ENCODE data around the gene FBLN5. TPM values are rescaled to one million over a fixed set of nuclear protein-coding genes. Genes with fewer than 3 reads are reported as not detected.

Gene FBLN5
- total and polyA plus RNA-seq, 9 of the 15 experiments (the other 6 are each of a cell fraction or from before 2014, with no cell fraction given), result 0.11 to 0.22 TPM; not detected in 7

GRCh38 chr14:91866511-91867295 lies 80.8 kb downstream of the FBLN5 start:
- intact Hi-C loops (cut with micrococcal nuclease) (no loop called here), in situ Hi-C loops (cut with MboI) (no loop called here)
- no peak overlapping the region for H3K4me3 ChIP-seq
- 3% methylated on average over 6 of the region's 6 CpGs for WGBS (ENCODE audit: insufficient coverage, low coverage, missing lambda C conversion rate)
- H4K20me1 ChIP-seq (replicated peaks; ENCODE audit: control insufficient read depth, insufficient read depth, low read length), result no peaks in the 10 kb centered on the region
- no peaks in the 10 kb centered on the region for H3K79me2 ChIP-seq (ENCODE audit: control insufficient read depth, insufficient read depth, low read length)
- no peak overlapping the region for H3K4me2 ChIP-seq (ENCODE audit: insufficient read depth, low read length)
- no peak overlapping the region for H3K27ac ChIP-seq (ENCODE audit: extremely low read depth, low read depth, low read length)
- no peaks in the 10 kb centered on the region for H3K9me3 ChIP-seq (replicated peaks; ENCODE audit: control insufficient read depth, insufficient read depth, low read depth, low read length)
- ChIA-PET POLR2A (no interaction called here), CTCF (ENCODE audit: low intra/inter-chr PET ratio) (no interaction called here)
- no peaks in the 10 kb centered on the region; a peak in 1 of 5 replicates for H3K27me3 ChIP-seq (ENCODE audit: control insufficient read depth in 2 of 2, insufficient read depth in 2 of 2, low read length in 2 of 2)
- no peak overlapping the region for H2AFZ ChIP-seq (ENCODE audit: low read depth, low read length)
- no TSS peak for BruUV-seq (replicated peaks)
- no peaks in the 10 kb centered on the region for H3K36me3 ChIP-seq (ENCODE audit: control insufficient read depth, insufficient read depth, low read length)
- H3K9ac ChIP-seq (ENCODE audit: insufficient read depth in 1 of 2, low read depth in 2 of 2, low read length in 2 of 2), result no peak overlapping the region
- DNase-seq (ENCODE audit: extremely low read depth in 1 of 4, low spot score in 3 of 4) (no peak), FAIRE-seq (no peak), ATAC-seq (no peak)
- H3K4me1 ChIP-seq (replicated peaks in 1 of 2; ENCODE audit: control insufficient read depth in 2 of 2, insufficient read depth in 2 of 2, low read length in 2 of 2), result no peaks in the 10 kb centered on the region
- H3K9me1 ChIP-seq (ENCODE audit: control insufficient read depth, insufficient read depth, low read length), result no peaks in the 10 kb centered on the region
- TF ChIP-seq TCF7L2 (IDR thresholded peaks at IDR 0.05; ENCODE audit: low read depth, low read length), result no peak
- TF ChIP-seq RBFOX2 (IDR thresholded peaks at IDR 0.05; ENCODE audit: low read depth, low read length), result no peak
- TF ChIP-seq, protein P1, sequence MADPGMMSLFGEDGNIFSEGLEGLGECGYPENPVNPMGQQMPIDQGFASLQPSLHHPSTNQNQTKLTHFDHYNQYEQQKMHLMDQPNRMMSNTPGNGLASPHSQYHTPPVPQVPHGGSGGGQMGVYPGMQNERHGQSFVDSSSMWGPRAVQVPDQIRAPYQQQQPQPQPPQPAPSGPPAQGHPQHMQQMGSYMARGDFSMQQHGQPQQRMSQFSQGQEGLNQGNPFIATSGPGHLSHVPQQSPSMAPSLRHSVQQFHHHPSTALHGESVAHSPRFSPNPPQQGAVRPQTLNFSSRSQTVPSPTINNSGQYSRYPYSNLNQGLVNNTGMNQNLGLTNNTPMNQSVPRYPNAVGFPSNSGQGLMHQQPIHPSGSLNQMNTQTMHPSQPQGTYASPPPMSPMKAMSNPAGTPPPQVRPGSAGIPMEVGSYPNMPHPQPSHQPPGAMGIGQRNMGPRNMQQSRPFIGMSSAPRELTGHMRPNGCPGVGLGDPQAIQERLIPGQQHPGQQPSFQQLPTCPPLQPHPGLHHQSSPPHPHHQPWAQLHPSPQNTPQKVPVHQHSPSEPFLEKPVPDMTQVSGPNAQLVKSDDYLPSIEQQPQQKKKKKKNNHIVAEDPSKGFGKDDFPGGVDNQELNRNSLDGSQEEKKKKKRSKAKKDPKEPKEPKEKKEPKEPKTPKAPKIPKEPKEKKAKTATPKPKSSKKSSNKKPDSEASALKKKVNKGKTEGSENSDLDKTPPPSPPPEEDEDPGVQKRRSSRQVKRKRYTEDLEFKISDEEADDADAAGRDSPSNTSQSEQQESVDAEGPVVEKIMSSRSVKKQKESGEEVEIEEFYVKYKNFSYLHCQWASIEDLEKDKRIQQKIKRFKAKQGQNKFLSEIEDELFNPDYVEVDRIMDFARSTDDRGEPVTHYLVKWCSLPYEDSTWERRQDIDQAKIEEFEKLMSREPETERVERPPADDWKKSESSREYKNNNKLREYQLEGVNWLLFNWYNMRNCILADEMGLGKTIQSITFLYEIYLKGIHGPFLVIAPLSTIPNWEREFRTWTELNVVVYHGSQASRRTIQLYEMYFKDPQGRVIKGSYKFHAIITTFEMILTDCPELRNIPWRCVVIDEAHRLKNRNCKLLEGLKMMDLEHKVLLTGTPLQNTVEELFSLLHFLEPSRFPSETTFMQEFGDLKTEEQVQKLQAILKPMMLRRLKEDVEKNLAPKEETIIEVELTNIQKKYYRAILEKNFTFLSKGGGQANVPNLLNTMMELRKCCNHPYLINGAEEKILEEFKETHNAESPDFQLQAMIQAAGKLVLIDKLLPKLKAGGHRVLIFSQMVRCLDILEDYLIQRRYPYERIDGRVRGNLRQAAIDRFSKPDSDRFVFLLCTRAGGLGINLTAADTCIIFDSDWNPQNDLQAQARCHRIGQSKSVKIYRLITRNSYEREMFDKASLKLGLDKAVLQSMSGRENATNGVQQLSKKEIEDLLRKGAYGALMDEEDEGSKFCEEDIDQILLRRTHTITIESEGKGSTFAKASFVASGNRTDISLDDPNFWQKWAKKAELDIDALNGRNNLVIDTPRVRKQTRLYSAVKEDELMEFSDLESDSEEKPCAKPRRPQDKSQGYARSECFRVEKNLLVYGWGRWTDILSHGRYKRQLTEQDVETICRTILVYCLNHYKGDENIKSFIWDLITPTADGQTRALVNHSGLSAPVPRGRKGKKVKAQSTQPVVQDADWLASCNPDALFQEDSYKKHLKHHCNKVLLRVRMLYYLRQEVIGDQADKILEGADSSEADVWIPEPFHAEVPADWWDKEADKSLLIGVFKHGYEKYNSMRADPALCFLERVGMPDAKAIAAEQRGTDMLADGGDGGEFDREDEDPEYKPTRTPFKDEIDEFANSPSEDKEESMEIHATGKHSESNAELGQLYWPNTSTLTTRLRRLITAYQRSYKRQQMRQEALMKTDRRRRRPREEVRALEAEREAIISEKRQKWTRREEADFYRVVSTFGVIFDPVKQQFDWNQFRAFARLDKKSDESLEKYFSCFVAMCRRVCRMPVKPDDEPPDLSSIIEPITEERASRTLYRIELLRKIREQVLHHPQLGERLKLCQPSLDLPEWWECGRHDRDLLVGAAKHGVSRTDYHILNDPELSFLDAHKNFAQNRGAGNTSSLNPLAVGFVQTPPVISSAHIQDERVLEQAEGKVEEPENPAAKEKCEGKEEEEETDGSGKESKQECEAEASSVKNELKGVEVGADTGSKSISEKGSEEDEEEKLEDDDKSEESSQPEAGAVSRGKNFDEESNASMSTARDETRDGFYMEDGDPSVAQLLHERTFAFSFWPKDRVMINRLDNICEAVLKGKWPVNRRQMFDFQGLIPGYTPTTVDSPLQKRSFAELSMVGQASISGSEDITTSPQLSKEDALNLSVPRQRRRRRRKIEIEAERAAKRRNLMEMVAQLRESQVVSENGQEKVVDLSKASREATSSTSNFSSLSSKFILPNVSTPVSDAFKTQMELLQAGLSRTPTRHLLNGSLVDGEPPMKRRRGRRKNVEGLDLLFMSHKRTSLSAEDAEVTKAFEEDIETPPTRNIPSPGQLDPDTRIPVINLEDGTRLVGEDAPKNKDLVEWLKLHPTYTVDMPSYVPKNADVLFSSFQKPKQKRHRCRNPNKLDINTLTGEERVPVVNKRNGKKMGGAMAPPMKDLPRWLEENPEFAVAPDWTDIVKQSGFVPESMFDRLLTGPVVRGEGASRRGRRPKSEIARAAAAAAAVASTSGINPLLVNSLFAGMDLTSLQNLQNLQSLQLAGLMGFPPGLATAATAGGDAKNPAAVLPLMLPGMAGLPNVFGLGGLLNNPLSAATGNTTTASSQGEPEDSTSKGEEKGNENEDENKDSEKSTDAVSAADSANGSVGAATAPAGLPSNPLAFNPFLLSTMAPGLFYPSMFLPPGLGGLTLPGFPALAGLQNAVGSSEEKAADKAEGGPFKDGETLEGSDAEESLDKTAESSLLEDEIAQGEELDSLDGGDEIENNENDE (IDR thresholded peaks at IDR 0.05; ENCODE audit: low read depth, low read length), result no peak
- TF ChIP-seq ZNF41 (CRISPR knock-in tag; conservative IDR thresholded peaks at IDR 0.05), result no peak
- no peak for TF ChIP-seq SRSF9 (IDR thresholded peaks at IDR 0.05; ENCODE audit: borderline replicate concordance, low read depth, low read length)
- no peak for TF ChIP-seq ZNF354B (CRISPR knock-in tag; IDR thresholded peaks at IDR 0.05)
- TF ChIP-seq SLC30A9 (CRISPR knock-in tag; IDR thresholded peaks at IDR 0.05), result no peak
- TF ChIP-seq SMARCB1 (IDR thresholded peaks at IDR 0.05; ENCODE audit: insufficient read length, low read depth), result no peak
- no peak for TF ChIP-seq GATAD2B (IDR thresholded peaks at IDR 0.05; ENCODE audit: borderline replicate concordance)
- no peak for TF ChIP-seq EZH2 (IDR thresholded peaks at IDR 0.05; ENCODE audit: borderline replicate concordance, low read depth, low read length)

All from K562 (cell line).